ENCODE data around the gene N4BP2L2.

GRCh38 chr13:32413284-32413683, 125.3 kb downstream of the N4BP2L2 start:
- TF ChIP-seq ZNF383 (CRISPR knock-in tag; IDR thresholded peaks at IDR 0.05; ENCODE audit: borderline replicate concordance): no peak
- TF ChIP-seq ZSCAN29 (CRISPR knock-in tag; conservative IDR thresholded peaks at IDR 0.05): no peak
- no peak for TF ChIP-seq GMEB1 (CRISPR knock-in tag; IDR thresholded peaks at IDR 0.05; ENCODE audit: borderline replicate concordance)
- no peak for TF ChIP-seq PREB (CRISPR knock-in tag; IDR thresholded peaks at IDR 0.05)
- no peak for TF ChIP-seq EZH2 (conservative IDR thresholded peaks at IDR 0.05; ENCODE audit: low read depth, low read length)
